GM10248 (cell line): ENCODE data around the gene SRPRA.

Experiments used
- CTCF ChIA-PET: fragments of 300-600 bp; sonication (Branson Sonifier 250); formaldehyde crosslinking; extraction: SDS; loops from one replicate; lab custom pipeline; 2021; ENCODE audit warnings: antibody characterized with exemption; lab: Yijun Ruan, JAX
- POLR2A ChIA-PET: fragments of 350-650 bp; sonication (Branson Sonifier 250); formaldehyde crosslinking; extraction: SDS; loops from one replicate; lab custom pipeline; 2020; ENCODE audit warnings: antibody characterized with exemption; lab: Yijun Ruan, JAX
- DNase-seq: peaks from one replicate; pipeline ENCODE4 v3.0.0; 2012; ENCODE audit errors: extremely low spot score
- CTCF ChIP-seq: IDR thresholded peaks from 2 replicates; pipeline ENCODE4 v1.5.1; 2012; ENCODE audit warnings: mild to moderate bottlenecking, low read depth; ENCODE audit errors: extremely low read depth, missing control alignments, control extremely low read depth

Gene SRPRA

GRCh38 chr11:126305699-126306098, 37.0 kb upstream of the SRPRA start:
- no peak for TF ChIP-seq CTCF
- DNase-seq: peak; percentile 64
- ChIA-PET POLR2A (interaction anchor here (0.7 kb wide), 1 partner anchor 20 kb away, joined by 3 read pairs; no protein-coding TSS in a partner anchor), CTCF (interaction anchor here (2.4 to 2.6 kb wide), 2 partner anchors 13 to 175 kb away, joined by 6 to 7 read pairs; no protein-coding TSS in a partner anchor)

GRCh38 chr11:126304457-126305075, 35.9 kb upstream of the SRPRA start:
- DNase-seq: no peak
- no peak for TF ChIP-seq CTCF
- POLR2A ChIA-PET: interaction anchor here (1.0 kb wide), 1 partner anchor 11 kb away, joined by 3 read pairs; no protein-coding TSS in a partner anchor
- CTCF ChIA-PET: interaction anchor here (1.0 to 2.4 kb wide), 3 partner anchors 14 to 176 kb away, joined by 4 to 7 read pairs (median 4); no protein-coding TSS in a partner anchor

GRCh38 chr11:126303623-126304456, 35.1 kb upstream of the SRPRA start, which contains the start of gene DCPS:
TSS of gene DCPS (plus strand) at chr11:126304060. CDS start at chr11:126304081, 21 bp downstream.
- TF ChIP-seq CTCF: no peak
- peak; percentile 93 for DNase-seq
- POLR2A ChIA-PET: interaction anchor here (1.0 kb wide), 1 partner anchor 10 kb away, joined by 3 read pairs; no protein-coding TSS in a partner anchor
- CTCF ChIA-PET: interaction anchor here (1.0 to 1.4 kb wide), 2 partner anchors 15 to 16 kb away, joined by 4 read pairs; no protein-coding TSS in a partner anchor

- CTCF ChIA-PET: interaction anchor here (0.9 to 1.7 kb wide), 2 partner anchors 10 to 13 kb away, joined by 3 to 4 read pairs; no protein-coding TSS in a partner anchor
- TF ChIP-seq CTCF: no peak
- POLR2A ChIA-PET: no interaction called here
- no peak for DNase-seq
Measured at GRCh38 chr11:126297004-126297403, 28.3 kb upstream of the SRPRA start.

- ChIA-PET POLR2A (interaction anchor here (1.1 kb wide), 1 partner anchor 10 kb away, joined by 3 read pairs; the partner anchor contains the start of gene DCPS), CTCF (interaction anchor here (0.9 to 1.8 kb wide), 3 partner anchors 16 to 187 kb away, joined by 3 to 5 read pairs (median 4); no protein-coding TSS in a partner anchor)
- TF ChIP-seq CTCF: no peak
- DNase-seq: no peak
Measured at GRCh38 chr11:126293726-126294125, 25.0 kb upstream of the SRPRA start.

GRCh38 chr11:126290887-126291286, 22.2 kb upstream of the SRPRA start:
- TF ChIP-seq CTCF: no peak
- DNase-seq: no peak
- CTCF ChIA-PET: interaction anchor here (0.8 to 1.3 kb wide), 4 partner anchors 9 to 189 kb away, joined by 3 to 12 read pairs (median 4); no protein-coding TSS in a partner anchor
- POLR2A ChIA-PET: no interaction called here
